Measurements from ENCODE around the gene AGBL5.
A peak's percentile ranks its signal among the peaks of the same experiment; 100 is the strongest.

GRCh38 chr2:27016801-27017325 is 34.6 kb upstream of the AGBL5 start:
- TF ChIP-seq RBM25 (IDR thresholded peaks at IDR 0.05; ENCODE audit: low read depth, low read length, severe bottlenecking) (no peak), CTCF (IDR thresholded peaks at IDR 0.05 in 2 of 3, conservative IDR thresholded peaks at IDR 0.05 in 1 of 3; ENCODE audit: insufficient read depth in 2 of 3, low read depth in 1 of 3, low read length in 3 of 3) (peak; percentile 79 to 87 (median 85)), ZFP30 (CRISPR knock-in tag; IDR thresholded peaks at IDR 0.05; ENCODE audit: borderline replicate concordance) (no peak), SAFB2 (IDR thresholded peaks at IDR 0.05; ENCODE audit: borderline replicate concordance, low read depth, low read length, severe bottlenecking) (no peak), DACH1 (IDR thresholded peaks at IDR 0.05; ENCODE audit: partially characterized antibody) (no peak), MCM5 (IDR thresholded peaks at IDR 0.05; ENCODE audit: low read depth) (no peak), ZNF134 (CRISPR knock-in tag; conservative IDR thresholded peaks at IDR 0.05) (no peak), NCOA4 (IDR thresholded peaks at IDR 0.05; ENCODE audit: partially characterized antibody) (no peak), JUND (IDR thresholded peaks at IDR 0.05; ENCODE audit: borderline replicate concordance, low read depth, low read length) (no peak), JUND (tag; IDR thresholded peaks at IDR 0.05; ENCODE audit: borderline replicate concordance, low read depth, low read length) (peak; percentile 38; the same call in 1 of the 3 replicates)
